Progenitor cell of endocrine pancreas (in vitro differentiated cells): ENCODE results near the gene FBXW7. TPM values are rescaled to one million over a fixed set of nuclear protein-coding genes. Genes with fewer than 3 reads are reported as not detected.

ENCODE experiments used
- DNase-seq: peaks from one replicate; pipeline ENCODE4 v3.0.0; 2021; ENCODE audit warnings: low spot score; ENCODE audit not compliant: unreplicated experiment
- H3K27ac Mint-ChIP-seq: 2 replicates; pipeline ENCODE4 v1.8.0; 2021; ENCODE audit warnings: mild to moderate bottlenecking, moderate library complexity, mixed read lengths
- H3K27me3 Mint-ChIP-seq: 2 replicates; pipeline ENCODE4 v1.8.0; 2021; ENCODE audit warnings: mixed read lengths
- H3K36me3 Mint-ChIP-seq: 2 replicates; pipeline ENCODE4 v1.8.0; 2022; ENCODE audit warnings: mixed read lengths; ENCODE audit not compliant: insufficient read depth
- H3K4me1 Mint-ChIP-seq: 2 replicates; pipeline ENCODE4 v1.8.0; 2021; ENCODE audit warnings: low read depth, mixed read lengths
- H3K4me3 Mint-ChIP-seq: 2 replicates; pipeline ENCODE4 v1.8.0; 2021; ENCODE audit warnings: low read depth, mild to moderate bottlenecking, moderate library complexity, mixed read lengths
- H3K9me3 Mint-ChIP-seq: 2 replicates; pipeline ENCODE4 v1.8.0; 2021; ENCODE audit warnings: low read depth, mixed read lengths
- CTCF ChIP-seq: fragments of 200-600 bp; sonication (generic); IDR thresholded peaks from one replicate; pipeline ENCODE4 v1.5.0; 2021; ENCODE audit warnings: antibody characterized with exemption, mild to moderate bottlenecking; ENCODE audit not compliant: unreplicated experiment
- total RNA-seq: library from RNA; stranded (reverse); gene quantifications from 2 replicates; pipeline ENCODE4 v1.2.1, GENCODE V29; 2021

Gene FBXW7
- total RNA-seq, 1 donor from 2014 or later, result 52.1 TPM

- peak; percentile 20 for DNase-seq
- no peaks in the 10 kb centered on the region for H3K9me3 Mint-ChIP-seq
- H3K4me3 Mint-ChIP-seq, result no peak overlapping the region
- H3K36me3 Mint-ChIP-seq, result peaks cover 2% of the 10 kb centered on the region
- TF ChIP-seq CTCF, result peak; percentile 88
- no peaks in the 10 kb centered on the region for H3K27me3 Mint-ChIP-seq
- no peak overlapping the region for H3K27ac Mint-ChIP-seq
- peaks cover 26% of the 10 kb centered on the region for H3K4me1 Mint-ChIP-seq
These were observed 35.0 kb downstream of the FBXW7 start for GRCh38 chr4:152500800-152501434.

- H3K27ac Mint-ChIP-seq, result no peak overlapping the region
- peaks cover 26% of the 10 kb centered on the region for H3K4me1 Mint-ChIP-seq
- no peak for TF ChIP-seq CTCF
- DNase-seq, result no peak
- peaks cover 2% of the 10 kb centered on the region for H3K36me3 Mint-ChIP-seq
- no peaks in the 10 kb centered on the region for H3K27me3 Mint-ChIP-seq
- H3K4me3 Mint-ChIP-seq, result no peak overlapping the region
- no peaks in the 10 kb centered on the region for H3K9me3 Mint-ChIP-seq
These were observed 35.6 kb downstream of the FBXW7 start for GRCh38 chr4:152500275-152500674.

- H3K36me3 Mint-ChIP-seq, result peaks cover 2% of the 10 kb centered on the region
- no peak overlapping the region for H3K4me3 Mint-ChIP-seq
- H3K4me1 Mint-ChIP-seq, result peaks cover 26% of the 10 kb centered on the region
- TF ChIP-seq CTCF, result no peak
- no peaks in the 10 kb centered on the region for H3K9me3 Mint-ChIP-seq
- H3K27me3 Mint-ChIP-seq, result no peaks in the 10 kb centered on the region
- H3K27ac Mint-ChIP-seq, result no peak overlapping the region
- DNase-seq, result no peak
These were observed 36.5 kb downstream of the FBXW7 start for GRCh38 chr4:152499344-152499743.

- no peaks in the 10 kb centered on the region for H3K27me3 Mint-ChIP-seq
- H3K27ac Mint-ChIP-seq, result no peak overlapping the region
- H3K9me3 Mint-ChIP-seq, result peaks cover 4% of the 10 kb centered on the region
- peaks cover 10% of the 10 kb centered on the region for H3K36me3 Mint-ChIP-seq
- no peak for TF ChIP-seq CTCF
- no peak overlapping the region for H3K4me3 Mint-ChIP-seq
- DNase-seq, result no peak
- peaks cover 39% of the 10 kb centered on the region for H3K4me1 Mint-ChIP-seq
These were observed 41.9 kb downstream of the FBXW7 start for GRCh38 chr4:152494020-152494419.

GRCh38 chr4:152488246-152488645 is 47.6 kb downstream of the FBXW7 start:
- no peak for DNase-seq
- Mint-ChIP-seq H3K4me1 (peaks cover 59% of the 10 kb centered on the region), H3K36me3 (peaks cover 4% of the 10 kb centered on the region), H3K27ac (peak overlapping the region; percentile 59), H3K4me3 (no peak overlapping the region), H3K9me3 (no peaks in the 10 kb centered on the region), H3K27me3 (no peaks in the 10 kb centered on the region)
- TF ChIP-seq CTCF, result no peak
